Neural progenitor cell (in vitro differentiated cells): ENCODE measurements around the gene TSSC4. TPM values are rescaled to one million over a fixed set of nuclear protein-coding genes. Genes with fewer than 3 reads are reported as not detected.
A peak's percentile ranks its signal among the peaks of the same experiment; 100 is the strongest.

ENCODE experiments used
- DNase-seq: peaks from one replicate; pipeline ENCODE4 v3.0.0-alpha.2; 2016; ENCODE audit warnings: low spot score
- H2AFZ ChIP-seq: fragments of 200-600 bp; sonication (generic); replicated peaks from 2 replicates; pipeline ENCODE4 v1.6.1; 2016; ENCODE audit warnings: antibody characterized with exemption
- H3F3A ChIP-seq: fragments of 200-600 bp; sonication (generic); 2 replicates; pipeline ENCODE4 v1.6.1; 2016; ENCODE audit warnings: antibody characterized with exemption, low read depth
- H3K27ac ChIP-seq: fragments of 200-600 bp; sonication (generic); 2 replicates; pipeline ENCODE4 v1.5.1; 2016; ENCODE audit warnings: mild to moderate bottlenecking
- H3K27me3 ChIP-seq: fragments of 200-600 bp; sonication (generic); 2 replicates; pipeline ENCODE4 v1.6.1; 2016; ENCODE audit warnings: mild to moderate bottlenecking, moderate library complexity
- H3K36me3 ChIP-seq: fragments of 200-600 bp; sonication (generic); 2 replicates; pipeline ENCODE4 v1.5.1; 2016
- H3K4me1 ChIP-seq: fragments of 200-600 bp; sonication (generic); 2 replicates; pipeline ENCODE4 v1.6.1; 2016; ENCODE audit warnings: mixed run types
- H3K4me2 ChIP-seq: fragments of 200-600 bp; sonication (generic); 2 replicates; pipeline ENCODE4 v1.6.1; 2016
- H3K4me3 ChIP-seq: fragments of 200-600 bp; sonication (generic); 2 replicates; pipeline ENCODE4 v1.5.1; 2016
- H3K79me2 ChIP-seq: fragments of 200-600 bp; sonication (generic); 2 replicates; pipeline ENCODE4 v1.6.1; 2016; ENCODE audit warnings: low read depth
- H3K9ac ChIP-seq: fragments of 200-600 bp; sonication (generic); 2 replicates; pipeline ENCODE4 v1.6.1; 2016
- H3K9me3 ChIP-seq: fragments of 200-600 bp; sonication (generic); 2 replicates; pipeline ENCODE4 v1.5.1; 2016; ENCODE audit warnings: low read depth
- H4K20me1 ChIP-seq: fragments of 200-600 bp; sonication (generic); 2 replicates; pipeline ENCODE4 v1.6.1; 2016; ENCODE audit warnings: low read depth
- H3K27ac Mint-ChIP-seq: 3 replicates; pipeline ENCODE4 v1.8.0; 2021; ENCODE audit warnings: mixed read lengths
- H3K27me3 Mint-ChIP-seq: 2 replicates; pipeline ENCODE4 v1.8.0; 2022; ENCODE audit warnings: low read depth, mild to moderate bottlenecking, inconsistent platforms, moderate library complexity, mixed read lengths; ENCODE audit not compliant: insufficient read depth
- H3K36me3 Mint-ChIP-seq: 3 replicates; pipeline ENCODE4 v1.8.0; 2021; ENCODE audit warnings: mixed read lengths
- H3K4me1 Mint-ChIP-seq: 3 replicates; pipeline ENCODE4 v1.8.0; 2021; ENCODE audit warnings: mixed read lengths
- H3K4me3 Mint-ChIP-seq: 3 replicates; pipeline ENCODE4 v1.8.0; 2021; ENCODE audit warnings: mild to moderate bottlenecking, moderate library complexity, mixed read lengths
- H3K9me3 Mint-ChIP-seq: 3 replicates; pipeline ENCODE4 v1.8.0; 2020; ENCODE audit warnings: mixed read lengths
- CTCF ChIP-seq: fragments of 200-600 bp; sonication (generic); IDR thresholded peaks from 2 replicates; pipeline ENCODE4 v1.5.1; 2017; ENCODE audit warnings: antibody characterized with exemption, mild to moderate bottlenecking
- EZH2 ChIP-seq: fragments of 200-600 bp; sonication (generic); IDR thresholded peaks from 2 replicates; pipeline ENCODE4 v1.6.1; 2017; ENCODE audit warnings: antibody characterized with exemption, mild to moderate bottlenecking, moderate library complexity
- EZH2phosphoT487 ChIP-seq: fragments of 200-600 bp; sonication (generic); IDR thresholded peaks from 2 replicates; pipeline ENCODE4 v1.6.1; 2017; ENCODE audit warnings: antibody characterized with exemption
- total RNA-seq: library from RNA; depleted of rRNA; stranded (reverse); fragments of >200 nt; gene quantifications from 2 replicates; pipeline ENCODE4 v1.2.3, GENCODE V29; 2015; ENCODE audit warnings: low replicate concordance

TSSC4 gene
- total RNA-seq, 1 donor from 2014 or later = 11.1 TPM

GRCh38 chr11:2369896-2370295 is 30.7 kb upstream of the TSSC4 start:
- DNase-seq = no peak
- H3K9me3 Mint-ChIP-seq = no peaks in the 10 kb centered on the region
- no peaks in the 10 kb centered on the region for H3K4me1 ChIP-seq
- H3K4me1 Mint-ChIP-seq = no peaks in the 10 kb centered on the region
- H3K79me2 ChIP-seq = no peaks in the 10 kb centered on the region
- H3K9me3 ChIP-seq = no peaks in the 10 kb centered on the region
- no peaks in the 10 kb centered on the region for H3K36me3 Mint-ChIP-seq
- H3K27me3 ChIP-seq = no peaks in the 10 kb centered on the region
- no peak overlapping the region for H3K9ac ChIP-seq
- H4K20me1 ChIP-seq = no peaks in the 10 kb centered on the region
- H3K36me3 ChIP-seq = no peaks in the 10 kb centered on the region
- H3K4me2 ChIP-seq = no peak overlapping the region
- H3F3A ChIP-seq = no peaks in the 10 kb centered on the region
- TF ChIP-seq EZH2phosphoT487 (no peak), EZH2 (no peak), CTCF (no peak)
- no peak overlapping the region for H3K27ac ChIP-seq
- H3K27ac Mint-ChIP-seq = peak overlapping the region; percentile 85
- H2AFZ ChIP-seq = no peak overlapping the region
- peaks cover 6% of the 10 kb centered on the region for H3K27me3 Mint-ChIP-seq
- no peak overlapping the region for H3K4me3 Mint-ChIP-seq
- H3K4me3 ChIP-seq = no peak overlapping the region

- peaks cover 6% of the 10 kb centered on the region for H3K27me3 Mint-ChIP-seq
- H4K20me1 ChIP-seq = peaks cover 22% of the 10 kb centered on the region
- H3K36me3 ChIP-seq = no peaks in the 10 kb centered on the region
- TF ChIP-seq EZH2 = no peak
- no peak for TF ChIP-seq CTCF
- TF ChIP-seq EZH2phosphoT487 = no peak
- no peak overlapping the region for H3K4me3 ChIP-seq
- DNase-seq = no peak
- peaks cover 23% of the 10 kb centered on the region for H3K79me2 ChIP-seq
- H3K4me2 ChIP-seq = no peak overlapping the region
- H3K4me3 Mint-ChIP-seq = no peak overlapping the region
- H3K4me1 ChIP-seq = peaks cover 6% of the 10 kb centered on the region
- no peak overlapping the region for H3K9ac ChIP-seq
- H3F3A ChIP-seq = no peaks in the 10 kb centered on the region
- H3K27ac ChIP-seq = no peak overlapping the region
- H3K27me3 ChIP-seq = peaks cover 10% of the 10 kb centered on the region
- H3K36me3 Mint-ChIP-seq = no peaks in the 10 kb centered on the region
- H3K9me3 ChIP-seq = no peaks in the 10 kb centered on the region
- H3K9me3 Mint-ChIP-seq = no peaks in the 10 kb centered on the region
- H3K27ac Mint-ChIP-seq = no peak overlapping the region
- H2AFZ ChIP-seq = no peak overlapping the region
- peaks cover 12% of the 10 kb centered on the region for H3K4me1 Mint-ChIP-seq
These were observed 25.9 kb upstream of the TSSC4 start for GRCh38 chr11:2374456-2375201.

GRCh38 chr11:2375341-2375853 is 25.2 kb upstream of the TSSC4 start:
- no peaks in the 10 kb centered on the region for H3F3A ChIP-seq
- H3K36me3 Mint-ChIP-seq = no peaks in the 10 kb centered on the region
- peaks cover 4% of the 10 kb centered on the region for H3K27me3 Mint-ChIP-seq
- H2AFZ ChIP-seq = no peak overlapping the region
- H3K4me1 ChIP-seq = peaks cover 6% of the 10 kb centered on the region
- no peak overlapping the region for H3K27ac ChIP-seq
- no peaks in the 10 kb centered on the region for H3K9me3 Mint-ChIP-seq
- peaks cover 29% of the 10 kb centered on the region for H4K20me1 ChIP-seq
- H3K9me3 ChIP-seq = no peaks in the 10 kb centered on the region
- no peak overlapping the region for H3K9ac ChIP-seq
- no peak for DNase-seq
- H3K36me3 ChIP-seq = no peaks in the 10 kb centered on the region
- TF ChIP-seq CTCF (no peak), EZH2phosphoT487 (no peak), EZH2 (no peak)
- no peak overlapping the region for H3K4me3 ChIP-seq
- no peak overlapping the region for H3K4me2 ChIP-seq
- peaks cover 31% of the 10 kb centered on the region for H3K79me2 ChIP-seq
- H3K4me3 Mint-ChIP-seq = peak overlapping the region; percentile 82
- peaks cover 12% of the 10 kb centered on the region for H3K4me1 Mint-ChIP-seq
- peaks cover 10% of the 10 kb centered on the region for H3K27me3 ChIP-seq
- no peak overlapping the region for H3K27ac Mint-ChIP-seq
